SK-N-SH (cell line): ENCODE measurements around the gene PDLIM5. TPM values are rescaled to one million over a fixed set of nuclear protein-coding genes. Genes with fewer than 3 reads are reported as not detected.

Experiments
- CTCF ChIA-PET: fragments of 300-600, 350-600 bp; formaldehyde crosslinking; extraction: SDS; loops from one replicate; lab custom pipeline; 2021; lab: Yijun Ruan, JAX
- POLR2A ChIA-PET: fragments of 350-600 bp; sonication (Branson Sonifier 250); formaldehyde crosslinking; extraction: SDS; loops from one replicate; lab custom pipeline; 2020; ENCODE audit warnings: antibody characterized with exemption, inconsistent platforms; lab: Yijun Ruan, JAX
- DNase-seq: peaks from one replicate; pipeline ENCODE4 v3.0.0; 2012
- H2AFZ ChIP-seq: fragments of 200-600 bp; sonication (generic); 2 replicates; pipeline ENCODE4 v1.8.1; 2016; ENCODE audit warnings: antibody characterized with exemption, mild to moderate bottlenecking, low read depth
- H3F3A ChIP-seq: fragments of 200-600 bp; sonication (generic); replicated peaks from 2 replicates; pipeline ENCODE3; 2016; ENCODE audit warnings: antibody characterized with exemption, mild to moderate bottlenecking; ENCODE audit not compliant: insufficient read depth
- H3K27ac ChIP-seq, 2 experiments: fragments of 200-500 bp in 1 of 2; fragments of 200-600 bp in 1 of 2; sonication (Bioruptor generic) in 1 of 2; sonication (generic), shearing (Covaris generic) in 1 of 2; 2 replicates each; pipeline versions ENCODE4 v1.5.1 to v1.6.1; 2014 to 2016; ENCODE audit warnings: low read depth in 2 of 2, inconsistent platforms in 1 of 2, low read length in 1 of 2, mild to moderate bottlenecking in 1 of 2, mixed read lengths in 1 of 2
- H3K27me3 ChIP-seq: fragments of 200-600 bp; sonication (generic), shearing (Covaris generic); 2 replicates; pipeline ENCODE4 v1.6.1; 2016; ENCODE audit warnings: mixed run types; ENCODE audit not compliant: insufficient read depth
- H3K36me3 ChIP-seq, 2 experiments: fragments of 200-500 bp in 1 of 2; fragments of 200-600 bp in 1 of 2; sonication (Bioruptor generic) in 1 of 2; sonication (generic) in 1 of 2; replicated peaks in 1 of 2; 2 replicates each; pipeline versions ENCODE3 to v1.5.1; 2014 to 2016; ENCODE audit warnings: low read length in 1 of 2, mild to moderate bottlenecking in 1 of 2; ENCODE audit not compliant: insufficient read depth in 2 of 2, control insufficient read depth in 1 of 2
- H3K4me1 ChIP-seq, 2 experiments: fragments of 200-500 bp in 1 of 2; fragments of 200-600 bp in 1 of 2; sonication (Bioruptor generic) in 1 of 2; sonication (generic), shearing (Covaris generic) in 1 of 2; 2 replicates each; pipeline versions ENCODE4 v1.5.1 to v1.6.1; 2014 to 2016; ENCODE audit warnings: low read depth in 1 of 2, low read length in 1 of 2, mixed run types in 1 of 2; ENCODE audit not compliant: insufficient read depth in 2 of 2, control insufficient read depth in 1 of 2
- H3K4me2 ChIP-seq: fragments of 200-600 bp; sonication (generic), shearing (Covaris generic); 2 replicates; pipeline ENCODE4 v1.6.1; 2017; ENCODE audit warnings: mixed run types
- H3K4me3 ChIP-seq, 2 experiments: fragments of 200-500 bp in 1 of 2; fragments of 200-600 bp in 1 of 2; sonication (Bioruptor generic) in 1 of 2; sonication (generic), shearing (Covaris generic) in 1 of 2; 2 replicates each; pipeline versions ENCODE4 v1.5.1 to v1.8.1; 2014 to 2016; ENCODE audit warnings: low read depth in 2 of 2, inconsistent platforms in 1 of 2, low read length in 1 of 2, mild to moderate bottlenecking in 1 of 2, mixed read lengths in 1 of 2, moderate library complexity in 1 of 2
- H3K79me2 ChIP-seq: fragments of 200-600 bp; sonication (generic); 2 replicates; pipeline ENCODE4 v1.8.1; 2017; ENCODE audit warnings: mild to moderate bottlenecking; ENCODE audit not compliant: insufficient read depth
- H3K9ac ChIP-seq: fragments of 200-600 bp; sonication (generic); 2 replicates; pipeline ENCODE4 v1.6.1; 2017; ENCODE audit warnings: mixed run types
- H3K9me2 ChIP-seq: fragments of 200-600 bp; sonication (generic); 2 replicates; pipeline ENCODE4 v1.6.1; 2017; ENCODE audit warnings: mixed run types
- H3K9me3 ChIP-seq: fragments of 200-600 bp; sonication (generic); 2 replicates; pipeline ENCODE4 v1.6.1; 2017; ENCODE audit warnings: mixed run types, mild to moderate bottlenecking, moderate library complexity
- H4K20me1 ChIP-seq: fragments of 200-600 bp; sonication (generic); 2 replicates; pipeline ENCODE4 v1.6.1; 2017; ENCODE audit warnings: mild to moderate bottlenecking, mixed run types; ENCODE audit not compliant: insufficient read depth
- CHD2 ChIP-seq: fragments of 150-350 bp; IDR thresholded peaks from 2 replicates; pipeline ENCODE4 v1.6.1; 2018; ENCODE audit warnings: low read length; ENCODE audit not compliant: partially characterized antibody
- EP300 ChIP-seq, 2 experiments: IDR thresholded peaks; 2 replicates each; pipeline versions ENCODE4 v1.4.0 to v1.6.1; 2012; ENCODE audit warnings: borderline replicate concordance in 1 of 2, low read depth in 1 of 2, low read length in 1 of 2
- EZH2phosphoT487 ChIP-seq: fragments of 200-600 bp; sonication (generic); IDR thresholded peaks from 2 replicates; pipeline ENCODE4 v1.6.1; 2017; ENCODE audit warnings: low read depth, mixed run types, mild to moderate bottlenecking, antibody characterized with exemption, moderate library complexity, borderline replicate concordance
- FOXJ3 ChIP-seq: sonication (generic); formaldehyde crosslinking; IDR thresholded peaks from 2 replicates; pipeline ENCODE4 v1.5.1; 2020; ENCODE audit warnings: mild to moderate bottlenecking, missing genetic modification reagents
- FOXM1 ChIP-seq: IDR thresholded peaks from 2 replicates; pipeline ENCODE4 v1.4.0; 2012; ENCODE audit warnings: low read depth, mild to moderate bottlenecking
- GABPA ChIP-seq: IDR thresholded peaks from 2 replicates; pipeline ENCODE4 v1.4.0; 2012; ENCODE audit warnings: low read depth, mild to moderate bottlenecking
- JUND ChIP-seq: IDR thresholded peaks from 2 replicates; pipeline ENCODE4 v1.4.0; 2012
- MEF2A ChIP-seq: IDR thresholded peaks from 2 replicates; pipeline ENCODE4 v1.4.0; 2012; ENCODE audit warnings: low read depth, borderline replicate concordance
- POLR2AphosphoS5 ChIP-seq: IDR thresholded peaks from 2 replicates; pipeline ENCODE4 v1.6.1; 2012; ENCODE audit warnings: low read depth, low read length
- RAD21 ChIP-seq: IDR thresholded peaks from 2 replicates; pipeline ENCODE4 v1.6.1; 2012; ENCODE audit warnings: mild to moderate bottlenecking, low read length
- RCOR1 ChIP-seq: fragments of 150-350 bp; IDR thresholded peaks from 2 replicates; pipeline ENCODE4 v1.6.1; 2017; ENCODE audit warnings: antibody characterized with exemption, low read length
- SIN3A ChIP-seq: IDR thresholded peaks from 2 replicates; pipeline ENCODE4 v1.6.1; 2012; ENCODE audit warnings: low read depth, mild to moderate bottlenecking, low read length, moderate library complexity, borderline replicate concordance
- TAF1 ChIP-seq: IDR thresholded peaks from 2 replicates; pipeline ENCODE4 v1.6.1; 2012; ENCODE audit warnings: low read depth, mild to moderate bottlenecking, low read length, moderate library complexity, borderline replicate concordance
- WGBS: methylation state at CpG from one replicate; pipeline ENCODE4 v1.1.6; 2017; ENCODE audit warnings: low lambda C conversion rate; 5-methylcytosine and 5-hydroxymethylcytosine counted together
- polyA plus RNA-seq, 3 experiments: library from polyadenylated mRNA; depleted of rRNA; stranded (reverse); fragments of >200 nt; gene quantifications; 2 replicates each; pipeline ENCODE4 v1.2.3, GENCODE V29; 2012
- TF ChIP-seq, protein P1 (sequence below): IDR thresholded peaks from 2 replicates; pipeline ENCODE4 v1.4.0; 2012; ENCODE audit warnings: low read depth, borderline replicate concordance
- TF ChIP-seq, protein P2 (sequence below): IDR thresholded peaks from 2 replicates; pipeline ENCODE4 v1.4.0; 2012; ENCODE audit warnings: low read depth, borderline replicate concordance
- TF ChIP-seq, protein P3 (sequence below): IDR thresholded peaks from 2 replicates; pipeline ENCODE4 v1.4.0; 2012; ENCODE audit warnings: low read depth
- TF ChIP-seq, protein P4 (sequence below): fragments of 200-600 bp; sonication (generic); IDR thresholded peaks from 2 replicates; pipeline ENCODE4 v1.6.1; 2017; ENCODE audit warnings: antibody characterized with exemption, mild to moderate bottlenecking, moderate library complexity
- TF ChIP-seq, protein P5 (sequence below): IDR thresholded peaks from 2 replicates; pipeline ENCODE4 v1.6.1; 2012; ENCODE audit warnings: mild to moderate bottlenecking, low read depth, low read length, moderate library complexity

The PDLIM5 gene
- polyA plus RNA-seq, 1 of the 3 experiments (the other 2 are of a cell fraction): 36.7 TPM

DNA sequence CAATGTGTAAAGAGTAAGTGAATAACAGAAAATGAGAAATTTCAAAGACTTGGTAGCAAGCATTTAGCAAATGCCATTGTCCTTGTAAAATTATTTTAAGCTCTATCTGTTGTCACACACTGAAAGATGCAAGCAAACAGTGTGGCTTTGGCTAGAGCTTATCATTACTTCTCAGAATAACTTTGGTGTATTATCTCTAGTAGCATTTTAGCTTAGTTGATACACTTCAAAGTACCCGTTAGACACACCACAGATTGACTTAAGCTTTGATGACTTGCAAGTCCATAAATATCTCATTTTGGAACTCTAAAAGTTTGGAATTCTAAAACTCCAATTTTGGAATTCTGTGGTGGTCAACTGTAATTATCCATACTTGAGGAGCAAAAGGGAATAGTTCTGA, 98.6 kb downstream of the PDLIM5 start:
- TF ChIP-seq GABPA (no peak), JUND (no peak), FOXM1 (no peak)
- Histone ChIP-seq H3K4me3 (no peak overlapping the region), H3K27me3 (no peaks in the 10 kb centered on the region), H4K20me1 (no peaks in the 10 kb centered on the region), H3K79me2 (peaks cover 61% of the 10 kb centered on the region), H3K9me2 (no peaks in the 10 kb centered on the region), H3K4me1 (peaks cover 0 to 21% of the 10 kb centered on the region in 2 experiments; a peak in 3 of 4 replicates), H3K27ac (no peak overlapping the region), H2AFZ (no peak overlapping the region), H3K9me3 (no peaks in the 10 kb centered on the region), H3K9ac (no peak overlapping the region), H3K4me2 (no peak overlapping the region), H3F3A (peaks cover 41% of the 10 kb centered on the region), H3K36me3 (peaks cover 0 to 24% of the 10 kb centered on the region in 2 experiments)
- ChIA-PET CTCF (interaction anchor here (1.3 kb wide), 1 partner anchor 28 kb away, joined by 3 read pairs; no protein-coding TSS in a partner anchor), POLR2A (no interaction called here)
- no peak for DNase-seq
- WGBS: 94% methylated on average over 1 of the region's 1 CpG

DNA sequence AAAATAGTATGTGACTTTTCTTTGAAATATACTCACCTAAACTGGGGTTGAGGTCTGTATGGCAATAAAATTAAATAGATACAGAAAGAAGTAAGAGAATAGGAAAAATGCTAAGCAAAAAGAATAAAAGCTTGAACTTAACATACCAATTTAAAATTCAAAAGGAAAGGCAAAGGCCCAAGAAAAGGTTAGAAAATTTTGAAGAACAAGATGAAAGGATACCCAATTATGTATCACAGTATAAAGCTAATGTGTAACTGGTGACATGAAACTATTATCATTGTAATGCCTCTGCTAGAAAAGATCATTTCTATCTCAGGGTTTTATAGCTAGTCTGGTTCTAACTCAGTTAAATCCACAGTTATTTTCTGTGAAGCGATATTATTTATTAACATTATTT, 99.1 kb downstream of the PDLIM5 start:
- WGBS: 100% methylated on average over 1 of the region's 1 CpG
- CTCF ChIA-PET: no interaction called here
- H3K79me2 ChIP-seq: peaks cover 60% of the 10 kb centered on the region
- no peak overlapping the region for H3K9ac ChIP-seq
- peaks cover 0 to 24% of the 10 kb centered on the region in 2 experiments for H3K36me3 ChIP-seq
- no peak overlapping the region for H3K4me3 ChIP-seq
- H3K9me2 ChIP-seq: no peaks in the 10 kb centered on the region
- H2AFZ ChIP-seq: no peak overlapping the region
- H3K4me2 ChIP-seq: no peak overlapping the region
- peaks cover 0 to 18% of the 10 kb centered on the region in 2 experiments; a peak in 3 of 4 replicates for H3K4me1 ChIP-seq
- H3K27ac ChIP-seq: no peak overlapping the region
- no peaks in the 10 kb centered on the region for H3K27me3 ChIP-seq
- DNase-seq: no peak
- TF ChIP-seq MEF2A (no peak), RAD21 (no peak), RCOR1 (no peak), SIN3A (no peak), FOXJ3 (no peak), EP300 (IDR thresholded peaks at IDR 0.05; ENCODE audit: borderline replicate concordance in 1 of 2, low read depth in 1 of 2, low read length in 1 of 2) (no peak), POLR2AphosphoS5 (no peak), CHD2 (no peak), TAF1 (no peak), EZH2phosphoT487 (no peak)
- TF ChIP-seq, protein P1, sequence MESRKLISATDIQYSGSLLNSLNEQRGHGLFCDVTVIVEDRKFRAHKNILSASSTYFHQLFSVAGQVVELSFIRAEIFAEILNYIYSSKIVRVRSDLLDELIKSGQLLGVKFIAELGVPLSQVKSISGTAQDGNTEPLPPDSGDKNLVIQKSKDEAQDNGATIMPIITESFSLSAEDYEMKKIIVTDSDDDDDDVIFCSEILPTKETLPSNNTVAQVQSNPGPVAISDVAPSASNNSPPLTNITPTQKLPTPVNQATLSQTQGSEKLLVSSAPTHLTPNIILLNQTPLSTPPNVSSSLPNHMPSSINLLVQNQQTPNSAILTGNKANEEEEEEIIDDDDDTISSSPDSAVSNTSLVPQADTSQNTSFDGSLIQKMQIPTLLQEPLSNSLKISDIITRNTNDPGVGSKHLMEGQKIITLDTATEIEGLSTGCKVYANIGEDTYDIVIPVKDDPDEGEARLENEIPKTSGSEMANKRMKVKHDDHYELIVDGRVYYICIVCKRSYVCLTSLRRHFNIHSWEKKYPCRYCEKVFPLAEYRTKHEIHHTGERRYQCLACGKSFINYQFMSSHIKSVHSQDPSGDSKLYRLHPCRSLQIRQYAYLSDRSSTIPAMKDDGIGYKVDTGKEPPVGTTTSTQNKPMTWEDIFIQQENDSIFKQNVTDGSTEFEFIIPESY: no peak
- TF ChIP-seq, protein P2, sequence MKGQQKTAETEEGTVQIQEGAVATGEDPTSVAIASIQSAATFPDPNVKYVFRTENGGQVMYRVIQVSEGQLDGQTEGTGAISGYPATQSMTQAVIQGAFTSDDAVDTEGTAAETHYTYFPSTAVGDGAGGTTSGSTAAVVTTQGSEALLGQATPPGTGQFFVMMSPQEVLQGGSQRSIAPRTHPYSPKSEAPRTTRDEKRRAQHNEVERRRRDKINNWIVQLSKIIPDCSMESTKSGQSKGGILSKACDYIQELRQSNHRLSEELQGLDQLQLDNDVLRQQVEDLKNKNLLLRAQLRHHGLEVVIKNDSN: no peak
- TF ChIP-seq, protein P3, sequence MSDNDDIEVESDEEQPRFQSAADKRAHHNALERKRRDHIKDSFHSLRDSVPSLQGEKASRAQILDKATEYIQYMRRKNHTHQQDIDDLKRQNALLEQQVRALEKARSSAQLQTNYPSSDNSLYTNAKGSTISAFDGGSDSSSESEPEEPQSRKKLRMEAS: no peak
- TF ChIP-seq, protein P4, sequence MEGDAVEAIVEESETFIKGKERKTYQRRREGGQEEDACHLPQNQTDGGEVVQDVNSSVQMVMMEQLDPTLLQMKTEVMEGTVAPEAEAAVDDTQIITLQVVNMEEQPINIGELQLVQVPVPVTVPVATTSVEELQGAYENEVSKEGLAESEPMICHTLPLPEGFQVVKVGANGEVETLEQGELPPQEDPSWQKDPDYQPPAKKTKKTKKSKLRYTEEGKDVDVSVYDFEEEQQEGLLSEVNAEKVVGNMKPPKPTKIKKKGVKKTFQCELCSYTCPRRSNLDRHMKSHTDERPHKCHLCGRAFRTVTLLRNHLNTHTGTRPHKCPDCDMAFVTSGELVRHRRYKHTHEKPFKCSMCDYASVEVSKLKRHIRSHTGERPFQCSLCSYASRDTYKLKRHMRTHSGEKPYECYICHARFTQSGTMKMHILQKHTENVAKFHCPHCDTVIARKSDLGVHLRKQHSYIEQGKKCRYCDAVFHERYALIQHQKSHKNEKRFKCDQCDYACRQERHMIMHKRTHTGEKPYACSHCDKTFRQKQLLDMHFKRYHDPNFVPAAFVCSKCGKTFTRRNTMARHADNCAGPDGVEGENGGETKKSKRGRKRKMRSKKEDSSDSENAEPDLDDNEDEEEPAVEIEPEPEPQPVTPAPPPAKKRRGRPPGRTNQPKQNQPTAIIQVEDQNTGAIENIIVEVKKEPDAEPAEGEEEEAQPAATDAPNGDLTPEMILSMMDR: no peak
- TF ChIP-seq, protein P5, sequence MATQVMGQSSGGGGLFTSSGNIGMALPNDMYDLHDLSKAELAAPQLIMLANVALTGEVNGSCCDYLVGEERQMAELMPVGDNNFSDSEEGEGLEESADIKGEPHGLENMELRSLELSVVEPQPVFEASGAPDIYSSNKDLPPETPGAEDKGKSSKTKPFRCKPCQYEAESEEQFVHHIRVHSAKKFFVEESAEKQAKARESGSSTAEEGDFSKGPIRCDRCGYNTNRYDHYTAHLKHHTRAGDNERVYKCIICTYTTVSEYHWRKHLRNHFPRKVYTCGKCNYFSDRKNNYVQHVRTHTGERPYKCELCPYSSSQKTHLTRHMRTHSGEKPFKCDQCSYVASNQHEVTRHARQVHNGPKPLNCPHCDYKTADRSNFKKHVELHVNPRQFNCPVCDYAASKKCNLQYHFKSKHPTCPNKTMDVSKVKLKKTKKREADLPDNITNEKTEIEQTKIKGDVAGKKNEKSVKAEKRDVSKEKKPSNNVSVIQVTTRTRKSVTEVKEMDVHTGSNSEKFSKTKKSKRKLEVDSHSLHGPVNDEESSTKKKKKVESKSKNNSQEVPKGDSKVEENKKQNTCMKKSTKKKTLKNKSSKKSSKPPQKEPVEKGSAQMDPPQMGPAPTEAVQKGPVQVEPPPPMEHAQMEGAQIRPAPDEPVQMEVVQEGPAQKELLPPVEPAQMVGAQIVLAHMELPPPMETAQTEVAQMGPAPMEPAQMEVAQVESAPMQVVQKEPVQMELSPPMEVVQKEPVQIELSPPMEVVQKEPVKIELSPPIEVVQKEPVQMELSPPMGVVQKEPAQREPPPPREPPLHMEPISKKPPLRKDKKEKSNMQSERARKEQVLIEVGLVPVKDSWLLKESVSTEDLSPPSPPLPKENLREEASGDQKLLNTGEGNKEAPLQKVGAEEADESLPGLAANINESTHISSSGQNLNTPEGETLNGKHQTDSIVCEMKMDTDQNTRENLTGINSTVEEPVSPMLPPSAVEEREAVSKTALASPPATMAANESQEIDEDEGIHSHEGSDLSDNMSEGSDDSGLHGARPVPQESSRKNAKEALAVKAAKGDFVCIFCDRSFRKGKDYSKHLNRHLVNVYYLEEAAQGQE: no peak
- POLR2A ChIA-PET: no interaction called here
- no peaks in the 10 kb centered on the region for H3K9me3 ChIP-seq
- H3F3A ChIP-seq: peaks cover 36% of the 10 kb centered on the region
- H4K20me1 ChIP-seq: no peaks in the 10 kb centered on the region
